CD4-positive, alpha-beta T cell treated with Interleukin-4 for 1 hour (primary cell): ENCODE data around the gene MACROD2.
"Not testable (repeated sequence)": the region's sequence is repeated elsewhere in the genome, so short reads cannot be mapped to it uniquely, and the experiment has no call there.

Experiments
- DNase-seq, 2 donors: peaks; one replicate each; pipeline ENCODE4 v3.0.0-alpha.2; 2020 to 2022

Gene MACROD2

DNA sequence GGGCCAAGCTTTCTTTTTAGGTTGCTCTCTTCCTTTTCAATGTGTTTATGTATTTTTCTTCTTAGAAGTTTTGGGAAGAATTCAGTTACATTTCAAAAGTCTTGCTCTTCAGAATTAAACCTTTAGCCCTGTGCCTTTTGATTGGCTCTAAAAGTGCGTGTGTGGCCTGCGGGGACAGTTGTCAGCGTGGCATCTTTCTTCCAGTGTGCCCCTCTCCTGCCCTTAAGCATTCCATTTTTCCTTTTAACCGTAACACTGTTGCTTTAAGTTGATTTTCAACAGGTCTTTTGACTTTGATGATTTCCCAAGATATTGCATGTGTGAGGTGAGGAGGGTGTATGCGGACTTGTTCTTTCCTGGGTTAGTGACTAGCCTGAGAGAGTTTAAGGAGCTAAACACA lies 1341.2 kb downstream of the MACROD2 start:
- no peak for DNase-seq

DNA sequence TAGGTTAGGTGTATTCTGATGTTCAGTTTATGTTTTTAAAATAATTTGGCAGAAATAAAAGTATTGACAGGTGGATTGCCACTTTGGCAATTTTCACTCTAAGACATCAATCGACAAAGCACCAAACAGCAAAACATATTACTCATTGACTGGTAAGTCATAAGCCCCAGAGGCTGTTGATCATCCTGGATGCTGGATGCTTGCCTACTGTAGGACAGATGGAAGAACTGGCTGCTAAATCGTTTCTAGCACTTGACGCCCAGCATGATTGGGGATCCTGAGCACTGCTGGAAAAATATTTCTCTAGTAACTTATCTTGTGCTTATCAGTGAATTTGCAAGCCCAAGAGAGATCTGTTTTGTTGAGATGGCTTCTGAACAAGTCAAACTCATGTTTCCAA lies 1343.9 kb downstream of the MACROD2 start:
- no peak for DNase-seq

DNA sequence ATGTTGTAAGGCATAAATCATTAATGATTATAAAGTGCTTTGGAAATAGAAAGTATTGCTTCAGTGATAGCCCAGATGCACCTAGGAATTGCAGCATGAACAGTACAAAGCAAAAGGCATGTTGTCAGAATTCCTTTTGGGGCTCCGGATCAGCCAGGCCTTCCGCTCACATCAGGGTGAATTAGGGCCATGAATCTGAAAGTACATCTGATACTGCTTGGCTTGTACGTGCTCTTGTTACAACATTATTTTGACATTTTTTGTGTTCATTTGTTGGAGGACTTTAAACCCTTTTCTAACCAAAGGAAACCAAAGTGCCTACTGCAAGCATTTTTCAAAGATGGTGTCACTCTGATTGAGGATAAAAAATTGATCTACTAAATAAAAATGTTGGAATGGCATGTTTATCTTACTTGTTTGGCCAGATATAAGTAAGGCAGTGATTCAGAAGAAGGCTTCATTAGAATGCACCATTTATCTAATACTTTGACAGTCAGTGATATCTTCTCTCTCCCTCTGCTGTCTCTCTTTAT lies 1347.7 kb downstream of the MACROD2 start:
- DNase-seq, result no peak

DNA sequence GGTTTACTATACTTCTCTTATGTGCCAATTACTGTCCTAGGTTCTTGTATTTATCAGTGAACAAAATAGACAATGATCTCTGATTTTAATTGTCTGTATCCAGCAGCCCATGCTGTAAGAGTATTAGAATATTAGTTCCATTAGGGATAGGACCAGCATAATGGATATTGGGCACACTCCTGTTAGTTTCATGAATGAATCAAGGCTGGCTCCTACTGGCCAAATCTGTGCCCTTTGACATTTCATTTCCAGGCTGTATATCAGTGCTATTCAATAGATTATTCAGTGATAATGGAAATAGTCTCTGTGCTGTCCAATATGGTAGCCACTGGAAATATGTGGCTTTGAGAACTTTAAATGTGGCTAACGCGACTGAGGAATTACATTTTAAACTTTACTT lies 1350.0 kb downstream of the MACROD2 start:
- no peak for DNase-seq

DNA sequence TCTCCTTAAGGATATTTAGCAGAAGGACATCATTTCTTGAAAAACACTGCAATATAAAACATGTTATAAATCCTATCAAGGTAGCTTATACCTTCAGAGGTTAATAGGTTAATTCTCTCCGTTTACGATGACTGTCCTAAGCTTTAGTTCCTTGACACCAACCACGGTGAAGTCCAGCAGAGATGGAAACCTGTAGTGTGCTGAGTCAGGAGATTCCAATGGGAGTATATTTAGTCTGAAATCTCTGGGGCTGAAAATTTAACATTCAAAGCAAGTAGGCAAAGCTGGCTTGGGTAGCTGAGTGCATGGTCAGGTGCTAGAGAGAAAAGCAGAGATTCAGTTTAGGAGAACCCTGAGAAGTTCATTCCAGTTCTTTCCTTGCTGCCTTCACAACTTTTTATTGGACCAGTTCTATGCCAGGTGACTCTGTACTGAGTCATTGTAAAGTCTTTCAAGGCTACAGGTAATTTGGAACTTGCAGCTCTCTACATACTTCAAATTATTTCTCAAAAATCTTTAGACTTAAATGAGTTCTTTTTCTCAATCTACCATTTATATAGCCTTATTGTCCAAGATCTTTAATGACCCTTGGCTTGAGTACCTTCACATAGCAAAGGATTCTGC lies 1351.5 kb downstream of the MACROD2 start:
- no peak for DNase-seq

DNA sequence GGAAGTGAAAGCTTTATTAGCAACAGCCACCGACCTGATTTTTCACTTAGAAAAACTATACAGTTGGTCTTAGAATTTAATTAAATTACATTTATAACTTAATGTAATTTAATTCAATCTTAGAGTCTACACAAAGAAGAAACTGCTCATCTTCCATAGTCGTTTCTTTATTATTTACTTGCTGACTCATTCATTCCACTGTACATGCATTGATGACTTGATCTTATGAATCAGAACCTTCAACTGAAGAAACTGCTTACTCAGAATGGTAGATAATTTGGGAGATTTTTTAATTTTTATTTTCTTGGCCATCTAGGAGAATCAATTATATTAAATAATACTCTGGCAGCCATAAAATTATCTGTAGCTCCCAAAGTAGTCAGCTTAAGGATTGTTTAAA lies 1363.7 kb downstream of the MACROD2 start:
- no peak for DNase-seq

DNA sequence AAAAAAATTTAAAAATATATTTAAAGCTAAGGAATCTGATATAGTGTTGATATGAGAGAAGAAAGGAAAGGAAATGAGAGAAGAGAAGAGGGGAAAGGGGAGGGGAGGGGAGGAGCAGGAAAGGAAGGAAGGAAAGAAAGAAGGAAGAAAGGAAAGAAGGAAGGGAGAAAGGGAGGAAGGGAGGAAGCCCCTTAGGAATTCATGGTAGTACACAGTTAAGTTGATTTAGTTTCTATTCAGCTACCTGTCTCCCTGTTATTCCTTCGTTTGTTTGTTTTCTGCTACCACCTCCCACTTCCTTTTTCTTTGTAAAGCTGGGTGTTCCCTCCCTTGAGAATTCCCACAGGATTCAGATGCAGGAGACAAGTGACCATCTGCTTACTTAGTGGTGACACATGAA lies 1367.5 kb downstream of the MACROD2 start:
- DNase-seq, result no peak

DNA sequence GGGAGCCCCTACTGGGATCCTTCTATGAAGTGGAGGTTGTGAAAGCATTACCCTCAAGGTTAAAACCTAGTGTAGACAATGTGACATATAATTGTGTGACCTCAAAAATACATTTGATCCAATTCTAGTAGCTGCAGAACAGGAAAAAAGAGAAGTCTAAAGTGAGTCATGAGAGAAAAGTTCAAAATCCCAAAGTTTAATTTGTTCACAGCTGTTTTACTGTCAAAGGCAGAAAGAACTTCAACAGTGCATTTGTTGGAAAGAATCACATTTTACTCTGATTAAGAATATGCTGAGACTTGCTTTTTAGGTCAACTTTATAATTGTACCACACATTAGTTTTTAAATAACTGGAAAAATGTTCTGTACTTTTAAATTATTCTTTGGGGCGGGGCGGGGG lies 1369.5 kb downstream of the MACROD2 start:
- DNase-seq, result no peak

DNA sequence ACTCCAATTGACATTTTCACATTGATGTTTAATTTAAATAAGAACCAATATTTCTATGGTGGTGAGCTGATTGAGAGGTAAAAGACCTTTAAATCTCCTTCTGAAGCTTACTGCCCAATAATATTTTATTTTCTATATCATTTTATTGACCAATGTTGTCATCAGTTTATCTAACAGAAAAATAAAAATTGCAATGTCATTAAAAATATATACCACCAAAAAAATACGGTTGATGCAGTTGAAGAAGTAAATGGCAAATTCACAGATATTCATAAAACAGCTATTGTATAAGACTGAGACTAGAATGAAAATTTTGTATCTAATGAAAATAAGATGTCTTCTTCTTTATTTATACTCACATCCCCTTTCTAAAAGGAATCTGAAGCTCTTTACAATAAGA lies 1375.1 kb downstream of the MACROD2 start:
- DNase-seq, result no peak

DNA sequence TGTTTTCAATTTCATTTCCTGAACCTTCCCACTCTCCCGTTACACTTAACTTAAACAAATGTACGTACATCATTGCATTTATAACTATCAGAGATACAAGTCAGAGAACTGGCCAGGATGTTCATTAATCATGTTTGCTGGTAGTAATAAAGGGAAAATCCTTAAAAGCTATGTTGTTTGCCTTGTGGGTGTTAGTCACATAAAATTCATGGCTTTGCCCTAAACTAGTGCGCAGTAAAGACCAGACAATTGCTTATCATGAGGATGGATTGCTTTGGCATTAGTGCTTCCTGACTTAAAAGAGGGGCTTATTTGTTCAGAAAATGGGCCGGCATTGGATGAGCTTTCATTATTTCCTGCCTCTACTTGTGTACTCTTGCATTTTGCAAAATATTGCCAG lies 1379.4 kb downstream of the MACROD2 start:
- DNase-seq, result no peak

DNA sequence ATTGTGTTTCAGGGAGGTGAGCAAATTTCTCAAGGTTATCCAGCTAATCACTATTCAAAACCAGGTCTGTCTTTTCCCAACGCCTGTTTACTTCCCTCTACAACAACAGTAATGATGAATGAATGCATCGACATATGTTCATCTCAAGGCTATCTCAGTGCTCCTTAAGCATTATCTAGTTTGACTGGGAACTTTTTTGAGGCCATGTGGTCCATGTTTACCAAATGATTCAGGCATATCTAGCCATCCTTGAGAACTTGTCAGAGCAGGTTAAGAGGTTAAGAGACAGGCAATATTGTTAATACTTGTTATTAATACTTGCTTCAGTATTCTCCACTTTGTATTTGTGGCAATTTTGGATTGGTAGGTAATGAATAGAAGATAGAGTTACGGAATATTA lies 1380.5 kb downstream of the MACROD2 start:
- no peak for DNase-seq

DNA sequence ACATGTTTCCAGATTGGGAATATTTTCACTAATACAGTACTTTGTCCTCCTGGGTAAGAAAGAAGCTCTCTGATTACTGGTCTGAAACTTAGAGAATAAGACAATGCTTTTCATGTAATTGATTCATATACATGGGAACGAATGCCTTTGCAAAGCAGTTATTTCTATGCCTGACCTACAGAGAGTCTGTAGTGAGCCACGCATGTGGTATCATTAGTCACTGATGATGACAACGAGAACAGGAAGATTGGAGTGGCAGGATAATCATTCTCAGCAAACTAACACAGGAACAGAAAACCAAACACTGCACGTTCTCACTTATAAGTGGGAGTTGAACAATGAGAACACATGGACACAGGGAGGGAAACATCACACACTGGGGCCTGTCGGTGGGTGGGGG lies 1382.3 kb downstream of the MACROD2 start:
- DNase-seq, result not testable (repeated sequence)

DNA sequence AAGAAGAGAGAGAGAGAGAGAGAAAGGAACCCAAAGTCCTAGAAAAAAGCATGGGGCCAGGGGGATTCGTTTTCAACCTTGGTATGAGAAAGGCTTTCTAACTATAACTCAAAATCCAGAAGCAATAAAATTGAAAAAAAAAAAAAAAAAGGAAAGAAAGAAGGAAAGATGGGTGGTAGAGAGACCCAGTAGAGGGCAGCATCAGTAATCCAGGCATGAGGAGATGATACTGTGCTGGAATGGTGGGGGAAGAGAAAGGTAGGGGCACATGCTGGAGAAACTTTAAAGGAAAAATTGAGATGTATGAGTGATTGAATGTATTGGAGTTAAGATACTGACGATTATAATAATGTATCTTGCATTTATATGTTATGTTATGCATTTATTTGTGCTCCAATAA lies 1382.8 kb downstream of the MACROD2 start:
- no peak for DNase-seq

DNA sequence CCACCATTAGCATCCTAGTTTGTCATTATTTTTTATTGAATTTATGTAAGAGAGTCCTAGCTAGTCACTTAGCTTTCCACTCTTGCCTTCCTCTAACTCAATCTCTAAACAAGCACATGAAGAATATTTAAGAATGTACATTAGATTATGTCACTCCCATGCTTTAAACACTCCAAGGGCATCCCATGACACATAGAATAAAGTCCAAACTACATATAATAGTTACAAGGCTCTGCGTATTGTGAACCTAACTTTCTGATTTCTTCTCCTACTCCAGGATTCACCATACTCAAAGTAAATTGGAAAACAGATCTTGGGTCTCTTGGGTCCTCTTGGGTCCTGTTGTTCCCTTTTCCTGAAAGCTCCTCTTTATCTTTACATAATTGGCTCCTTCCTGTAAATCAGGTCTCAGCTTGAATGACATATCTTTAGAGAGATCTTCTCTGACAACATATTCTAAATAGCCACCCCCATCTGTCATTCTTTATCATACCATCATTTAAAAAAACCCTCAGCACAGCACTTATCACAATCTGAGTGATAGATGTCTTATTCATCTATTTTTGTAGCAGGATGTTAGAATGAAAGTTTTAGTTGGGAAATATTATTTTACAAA lies 1384.5 kb downstream of the MACROD2 start:
- no peak for DNase-seq

DNA sequence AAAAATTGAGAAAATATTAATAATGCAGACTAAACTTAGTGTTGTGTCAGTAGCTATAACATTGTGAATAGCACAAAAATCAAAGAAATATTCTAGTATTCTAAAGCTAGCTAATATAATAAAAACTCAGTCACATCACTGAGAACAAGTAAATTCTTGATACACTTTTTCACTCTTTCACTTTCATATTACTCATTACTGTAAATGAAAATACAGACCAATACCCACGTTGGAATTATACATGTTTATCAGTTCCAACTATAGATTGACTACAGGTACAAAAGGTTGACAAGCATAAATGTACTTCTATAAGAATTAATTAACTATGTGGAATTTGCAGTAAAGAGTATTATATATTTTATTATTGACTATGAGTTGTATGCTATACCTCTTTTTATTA lies 1385.5 kb downstream of the MACROD2 start:
- no peak for DNase-seq

DNA sequence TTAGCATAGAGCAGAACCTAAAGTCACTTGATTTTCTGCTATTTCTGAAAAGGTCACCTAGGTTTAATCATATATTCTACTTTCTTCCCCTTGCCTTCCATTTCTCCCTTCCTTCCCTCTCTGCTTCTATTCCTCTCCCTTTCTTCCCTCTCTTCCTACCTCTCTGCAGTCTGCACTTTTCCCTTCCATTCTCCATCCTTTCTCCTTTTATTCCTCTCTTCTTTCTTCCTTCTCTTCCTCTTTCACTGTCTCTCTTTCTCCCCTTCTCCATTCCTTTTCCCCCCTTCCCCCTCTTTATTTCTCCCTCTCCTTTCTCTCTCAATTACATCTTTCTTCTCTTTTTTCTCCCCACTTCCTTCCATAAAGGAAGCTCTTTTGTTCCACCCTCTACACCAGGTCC lies 1391.9 kb downstream of the MACROD2 start:
- no peak for DNase-seq

DNA sequence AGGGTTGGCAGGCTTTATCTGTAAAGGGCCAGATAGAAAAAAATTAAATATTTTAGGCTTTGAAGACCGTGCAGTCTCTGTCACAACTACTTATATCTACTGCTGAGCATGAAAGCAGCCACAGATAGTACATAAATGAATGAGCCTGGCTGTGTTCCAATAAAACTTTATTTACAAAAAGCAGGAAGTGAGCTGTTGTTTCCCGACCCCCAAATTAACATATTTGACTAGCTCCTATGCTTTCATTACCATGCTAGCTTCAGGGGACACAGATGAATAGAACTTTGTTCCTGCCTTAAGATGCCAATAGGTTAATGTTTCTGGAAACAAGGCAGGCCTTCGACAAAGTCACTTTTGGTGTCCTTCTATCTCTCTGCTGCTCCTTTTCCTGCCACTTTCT lies 1400.1 kb downstream of the MACROD2 start:
- no peak for DNase-seq

DNA sequence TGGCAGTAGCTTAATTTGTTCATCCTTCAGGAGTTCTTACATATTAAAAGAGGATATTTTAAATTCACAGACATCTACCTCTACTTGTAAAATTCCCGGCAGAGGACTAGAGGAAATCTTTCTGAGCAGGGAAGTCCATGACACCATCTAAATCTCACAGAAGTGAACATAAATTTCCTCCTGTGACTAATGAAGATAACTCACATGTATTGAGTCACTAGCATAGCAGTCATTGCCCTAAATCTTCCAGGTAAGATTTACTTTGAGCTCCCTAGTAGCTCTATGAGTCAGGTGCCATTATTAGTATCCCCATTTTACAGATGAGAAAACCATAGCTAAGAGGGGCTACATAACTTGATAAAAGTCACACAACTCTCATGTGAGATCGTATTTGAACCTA lies 1400.7 kb downstream of the MACROD2 start:
- no peak for DNase-seq

DNA sequence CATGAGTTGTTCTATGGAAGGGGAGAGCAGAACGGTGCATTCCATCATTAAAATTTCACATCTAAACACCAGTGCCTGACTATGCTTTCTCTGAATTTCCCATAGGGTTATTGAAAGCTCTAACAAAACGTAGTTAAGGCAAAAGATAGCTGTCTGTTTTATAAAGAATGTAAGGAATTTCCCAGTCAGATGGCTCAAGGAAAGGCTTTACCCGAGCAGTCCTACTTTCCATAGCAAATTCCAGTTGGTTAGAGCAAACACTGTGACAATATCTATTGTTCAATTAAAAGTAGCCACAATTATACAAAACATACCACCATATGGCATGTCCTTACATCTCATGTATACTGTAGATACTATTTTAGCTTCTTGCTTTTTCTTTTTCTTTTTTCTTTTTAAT lies 1401.6 kb downstream of the MACROD2 start:
- DNase-seq, result no peak

DNA sequence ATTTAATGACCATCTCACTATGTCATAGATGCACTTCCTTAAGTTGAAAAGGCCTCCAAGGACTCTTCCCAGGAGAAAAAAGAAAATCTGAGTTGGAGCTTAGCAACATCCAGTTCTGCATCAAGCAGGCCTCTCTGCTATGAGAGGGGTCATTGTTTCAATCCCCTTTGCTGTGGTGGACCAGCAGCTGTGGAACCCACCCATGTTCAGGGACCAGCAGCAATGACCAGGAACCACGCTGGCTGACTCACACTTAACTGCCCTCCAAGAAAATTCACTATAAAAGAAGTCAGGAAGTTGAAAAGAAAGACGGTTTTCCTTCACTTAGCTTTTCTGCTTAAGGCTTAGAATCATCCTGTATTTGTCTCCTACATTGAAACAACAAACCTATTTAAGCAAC lies 1404.5 kb downstream of the MACROD2 start:
- DNase-seq, result no peak

DNA sequence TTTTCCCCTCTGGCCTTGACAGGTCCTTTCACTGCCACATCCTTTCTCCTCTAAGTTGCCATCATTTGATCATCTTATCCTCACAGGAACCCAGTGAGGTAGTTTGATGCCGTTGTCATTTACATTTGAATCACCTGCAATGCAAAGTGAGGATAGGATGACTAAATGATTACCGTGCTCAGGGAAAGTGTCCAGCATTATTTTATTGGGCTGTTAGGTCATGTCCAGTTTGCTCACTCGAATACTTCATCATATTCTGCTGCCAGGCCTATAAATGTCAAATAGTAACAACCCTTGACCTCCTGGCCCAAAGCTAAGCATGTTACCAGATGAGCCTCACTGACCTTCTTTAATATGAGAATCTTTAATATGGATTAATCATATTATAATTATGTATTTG lies 1410.8 kb downstream of the MACROD2 start:
- DNase-seq, result no peak

DNA sequence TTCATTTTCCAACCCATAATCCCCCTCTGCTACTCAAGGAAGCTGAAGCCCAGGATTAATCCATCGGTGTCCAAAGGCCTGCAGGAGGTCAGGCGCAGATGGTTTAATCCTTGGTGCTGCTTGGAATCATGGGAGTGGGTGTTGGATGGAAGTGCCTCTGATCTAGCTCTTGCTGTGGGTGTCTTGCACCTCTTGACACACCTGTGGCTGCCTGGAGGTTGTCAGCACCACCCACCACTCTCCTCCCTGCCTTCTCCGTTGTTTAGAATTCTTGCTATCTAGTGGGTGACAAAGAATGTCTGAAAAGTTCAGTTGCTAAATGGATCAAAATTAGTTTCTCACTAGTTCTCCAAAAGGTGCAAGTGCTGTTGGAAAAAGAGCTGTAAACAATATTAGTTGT lies 1416.5 kb downstream of the MACROD2 start:
- DNase-seq, result no peak

DNA sequence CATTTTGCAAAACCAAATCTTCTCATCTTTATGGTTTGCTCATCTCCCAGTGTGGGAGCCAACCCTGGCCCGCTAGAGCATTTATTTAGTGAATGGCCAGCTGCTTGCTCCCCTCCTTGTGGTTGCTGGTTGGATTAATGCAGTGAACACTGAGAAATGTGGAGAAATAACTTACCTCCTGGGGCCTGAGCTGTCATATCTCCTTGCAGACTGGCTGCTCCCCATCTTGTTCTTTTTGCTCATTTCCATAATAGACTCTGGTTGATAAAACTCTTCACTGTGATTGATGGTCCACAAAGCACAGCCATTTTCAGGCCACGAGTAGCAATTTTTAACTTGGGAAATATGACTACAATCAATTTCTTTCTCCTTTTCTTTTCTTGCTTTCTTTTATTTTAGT lies 1420.6 kb downstream of the MACROD2 start:
- no peak for DNase-seq

DNA sequence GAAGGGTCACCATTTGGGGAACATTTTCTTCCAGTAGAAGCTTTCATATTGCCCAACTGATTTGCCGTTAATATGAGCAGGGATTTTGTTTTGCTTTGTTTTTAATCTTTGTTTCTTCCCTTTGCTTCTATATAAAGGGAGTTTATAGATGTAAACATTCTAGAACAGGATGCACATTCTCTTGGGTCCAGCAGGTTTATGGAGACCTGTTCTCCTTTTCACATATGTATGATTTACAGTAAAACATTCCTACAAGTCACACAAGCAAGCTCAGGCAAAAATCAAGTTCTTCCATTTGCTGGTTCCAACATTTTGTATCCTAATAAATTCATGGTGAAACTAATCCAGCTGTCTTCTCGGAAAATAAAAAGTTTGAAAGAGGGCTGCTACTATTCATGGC lies 1424.5 kb downstream of the MACROD2 start:
- no peak for DNase-seq

DNA sequence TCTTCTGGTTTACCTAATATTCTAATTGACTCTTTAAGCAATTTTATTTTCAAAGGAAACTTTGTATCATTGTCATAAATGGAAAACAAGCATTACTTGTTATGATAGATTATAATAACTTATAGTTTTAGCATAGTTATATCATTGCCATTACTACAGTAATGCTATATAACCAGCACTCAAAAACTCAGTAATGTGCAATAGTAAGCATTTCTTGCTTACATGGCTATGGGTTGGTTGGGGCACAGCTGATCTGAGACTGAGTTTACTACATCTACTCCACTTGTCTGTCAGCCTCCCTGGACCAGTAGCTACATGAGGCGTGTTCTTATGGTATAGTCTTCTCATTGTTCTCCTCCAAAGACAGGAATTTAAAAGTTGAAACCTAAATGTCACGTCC lies 1427.7 kb downstream of the MACROD2 start:
- no peak for DNase-seq
